Activated CD4-positive, CD25-positive, alpha-beta regulatory T cell treated with anti-CD3 and anti-CD28 coated beads, Interleukin-2, amount 50 U/mL, for 72 hours (primary cell): ENCODE measurements around the gene SLC66A2.
"Not testable (repeated sequence)": the region's sequence is repeated elsewhere in the genome, so short reads cannot be mapped to it uniquely, and the experiment has no call there.

Experiments
- DNase-seq: peaks from one replicate; pipeline ENCODE4 v3.0.0; 2021

SLC66A2 gene

GRCh38 chr18:79951545-79952455, at the start of gene SLC66A2:
Gene SLC66A2 (minus strand): TSS chr18:79951653. CDS start chr18:79950926, 727 bp downstream.
- peak; percentile 98 for DNase-seq

GRCh38 chr18:80000877-80001276, 49.4 kb upstream of the SLC66A2 start:
- DNase-seq, result no peak

- DNase-seq, result not testable (repeated sequence)
Measured at GRCh38 chr18:79999701-80000100, 48.2 kb upstream of the SLC66A2 start.

GRCh38 chr18:79991494-79991893, 40.0 kb upstream of the SLC66A2 start:
- DNase-seq, result no peak

GRCh38 chr18:79989195-79989497, 37.7 kb upstream of the SLC66A2 start:
- DNase-seq, result no peak

GRCh38 chr18:79988451-79989194, 37.2 kb upstream of the SLC66A2 start, which contains the start of gene TXNL4A:
Gene TXNL4A (minus strand): TSS chr18:79988563. CDS start chr18:79988392, 171 bp downstream.
- DNase-seq, result peak; percentile 86

- no peak for DNase-seq
Measured at GRCh38 chr18:79988071-79988450, 36.6 kb upstream of the SLC66A2 start.

- DNase-seq, result no peak
Measured at GRCh38 chr18:79987566-79987965, 36.1 kb upstream of the SLC66A2 start.

GRCh38 chr18:79986726-79987125, 35.3 kb upstream of the SLC66A2 start:
- DNase-seq, result no peak

GRCh38 chr18:79985172-79985571, 33.7 kb upstream of the SLC66A2 start:
- DNase-seq, result no peak

GRCh38 chr18:79983793-79984192, 32.3 kb upstream of the SLC66A2 start:
- no peak for DNase-seq

GRCh38 chr18:79983253-79983652, 31.8 kb upstream of the SLC66A2 start:
- no peak for DNase-seq

- no peak for DNase-seq
Measured at GRCh38 chr18:79982736-79983135, 31.3 kb upstream of the SLC66A2 start.

- no peak for DNase-seq
Measured at GRCh38 chr18:79980585-79980984, 29.1 kb upstream of the SLC66A2 start.

- no peak for DNase-seq
Measured at GRCh38 chr18:79979843-79980242, 28.4 kb upstream of the SLC66A2 start.

- DNase-seq, result no peak
Measured at GRCh38 chr18:79975985-79976680, 24.7 kb upstream of the SLC66A2 start.

GRCh38 chr18:79975043-79975442, 23.6 kb upstream of the SLC66A2 start:
- no peak for DNase-seq

GRCh38 chr18:79974025-79974654, 22.7 kb upstream of the SLC66A2 start:
- DNase-seq, result no peak

- DNase-seq, result no peak
Measured at GRCh38 chr18:79973517-79973916, 22.1 kb upstream of the SLC66A2 start.

GRCh38 chr18:79972720-79973119, 21.3 kb upstream of the SLC66A2 start:
- DNase-seq, result no peak

- no peak for DNase-seq
Measured at GRCh38 chr18:79971986-79972385, 20.5 kb upstream of the SLC66A2 start.

GRCh38 chr18:79971211-79971952, 19.9 kb upstream of the SLC66A2 start:
- DNase-seq, result no peak
